IPS DF 6.9 (cell line): Measurements from ENCODE around the gene BCR.

Experiments
- DNase-seq: peaks from one replicate; pipeline ENCODE4 v3.0.0-alpha.2; 2013; ENCODE audit warnings: low read depth, low spot score
- H3K27ac ChIP-seq: one replicate; pipeline ENCODE4 v1.5.1; 2013; ENCODE audit warnings: low read length, control low read depth
- H3K27me3 ChIP-seq: 2 replicates; pipeline ENCODE4 v1.6.1; 2013; ENCODE audit warnings: mild to moderate bottlenecking, low read length; ENCODE audit not compliant: control insufficient read depth, insufficient read depth
- H3K36me3 ChIP-seq: 2 replicates; pipeline ENCODE4 v1.6.1; 2013; ENCODE audit warnings: low read length; ENCODE audit not compliant: control insufficient read depth, insufficient read depth
- H3K4me1 ChIP-seq: 2 replicates; pipeline ENCODE4 v1.6.1; 2013; ENCODE audit warnings: low read length; ENCODE audit not compliant: control insufficient read depth, insufficient read depth
- H3K4me3 ChIP-seq: 2 replicates; pipeline ENCODE4 v1.5.1; 2013; ENCODE audit warnings: mild to moderate bottlenecking, low read length
- H3K9me3 ChIP-seq: 2 replicates; pipeline ENCODE4 v1.6.1; 2013; ENCODE audit warnings: low read length, inconsistent platforms; ENCODE audit not compliant: control insufficient read depth, insufficient read depth
- WGBS: extraction: QIAGEN DNeasy Blood & Tissue Kit; methylation state at CpG from one replicate; pipeline ENCODE4 v1.1.7; 2013; ENCODE audit warnings: mixed read lengths, missing lambda C conversion rate; ENCODE audit not compliant: insufficient read length, insufficient coverage; 5-methylcytosine and 5-hydroxymethylcytosine counted together

Gene BCR

DNA sequence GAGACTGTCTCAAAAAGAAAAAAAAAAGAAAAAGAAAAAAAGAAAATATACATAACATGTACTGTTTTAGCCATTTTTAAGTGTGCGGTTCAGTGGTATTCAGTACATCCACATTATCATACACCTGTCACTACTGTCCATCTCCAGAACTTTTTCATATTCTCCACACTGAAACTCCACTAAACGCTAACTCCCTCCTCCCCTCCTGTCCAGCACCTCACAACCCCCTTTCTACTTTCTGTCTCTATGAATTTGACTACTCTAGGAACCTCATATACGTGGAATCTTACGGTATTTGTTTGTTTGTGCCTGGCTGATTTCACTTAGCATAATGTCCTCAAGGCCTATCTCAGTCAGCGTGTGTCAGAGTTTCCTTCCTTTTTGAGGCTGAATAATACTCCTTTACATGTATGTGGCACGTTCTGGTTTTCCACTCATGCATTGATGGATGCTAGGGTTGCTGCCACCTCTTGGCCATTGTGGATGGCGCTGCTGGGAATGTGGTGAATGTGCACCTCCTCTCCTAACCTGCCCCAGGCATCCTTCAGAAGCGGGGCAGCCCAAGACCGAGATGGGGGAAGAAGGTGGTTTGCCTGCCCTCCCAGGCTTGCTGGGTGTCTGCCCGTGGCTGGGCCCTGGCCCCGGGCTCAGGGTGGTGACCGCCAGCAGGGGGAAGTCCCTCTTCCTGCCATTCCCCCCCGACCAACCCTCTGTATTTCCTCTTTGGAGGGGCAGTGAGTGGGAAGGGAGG is 60.5 kb downstream of the BCR start:
- peaks cover 27% of the 10 kb centered on the region for H3K4me1 ChIP-seq
- no peak for DNase-seq
- no peak overlapping the region for H3K4me3 ChIP-seq
- H3K36me3 ChIP-seq = no peaks in the 10 kb centered on the region
- H3K27me3 ChIP-seq = no peaks in the 10 kb centered on the region
- WGBS = 100% methylated on average over 1 of the region's 13 CpGs
- peak overlapping the region; percentile 87 for H3K27ac ChIP-seq
- H3K9me3 ChIP-seq = no peaks in the 10 kb centered on the region

DNA sequence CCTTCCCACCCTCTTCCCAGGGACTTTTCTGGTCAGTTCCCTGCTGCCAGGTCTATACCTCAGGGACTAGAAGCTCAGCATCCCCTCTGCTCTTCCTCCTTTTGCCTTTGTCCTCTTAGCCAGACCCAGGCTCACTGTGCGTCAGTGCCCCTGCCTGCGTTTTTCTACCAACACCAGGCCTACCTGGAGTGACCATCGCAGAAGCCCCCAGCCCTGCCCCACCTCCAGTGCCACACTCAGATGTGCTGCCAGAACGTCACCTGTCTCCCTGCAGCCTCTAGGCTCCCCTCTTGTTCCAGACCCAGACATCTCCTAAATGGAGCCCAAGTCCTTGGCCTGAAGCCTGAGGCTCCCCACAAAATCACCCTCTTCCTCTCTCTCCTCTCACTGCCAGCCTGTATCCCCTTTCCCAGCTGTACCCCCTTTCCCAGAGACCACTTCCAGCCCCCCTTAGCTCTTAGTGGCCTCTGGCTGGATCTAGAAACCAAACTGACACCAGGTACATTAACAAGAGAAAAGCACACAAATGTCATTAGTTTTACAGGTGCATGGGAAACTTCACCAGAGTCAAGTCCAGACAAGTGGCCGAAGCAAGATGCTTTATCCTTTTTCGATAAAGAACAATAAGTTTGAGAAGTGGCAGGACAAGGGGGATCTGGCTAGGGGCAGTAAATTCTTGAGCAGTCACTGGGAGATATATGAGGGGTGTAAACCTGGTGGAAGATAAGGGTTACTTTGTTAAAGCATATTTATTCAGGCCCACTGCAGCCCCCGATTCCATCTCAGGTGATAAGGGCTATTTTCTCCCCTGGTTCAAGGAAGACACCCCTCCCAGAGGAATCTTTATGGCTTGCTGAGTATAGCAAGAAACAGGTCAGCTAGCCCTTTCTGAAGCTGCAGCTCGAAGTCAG is 61.5 kb downstream of the BCR start:
- Histone ChIP-seq H3K4me3 (no peak overlapping the region), H3K27ac (peak overlapping the region; percentile 87), H3K4me1 (peaks cover 27% of the 10 kb centered on the region), H3K36me3 (no peaks in the 10 kb centered on the region), H3K9me3 (no peaks in the 10 kb centered on the region), H3K27me3 (no peaks in the 10 kb centered on the region)
- no CpG with 5 or more reads among the region's 8 CpGs for WGBS
- DNase-seq = no peak

DNA sequence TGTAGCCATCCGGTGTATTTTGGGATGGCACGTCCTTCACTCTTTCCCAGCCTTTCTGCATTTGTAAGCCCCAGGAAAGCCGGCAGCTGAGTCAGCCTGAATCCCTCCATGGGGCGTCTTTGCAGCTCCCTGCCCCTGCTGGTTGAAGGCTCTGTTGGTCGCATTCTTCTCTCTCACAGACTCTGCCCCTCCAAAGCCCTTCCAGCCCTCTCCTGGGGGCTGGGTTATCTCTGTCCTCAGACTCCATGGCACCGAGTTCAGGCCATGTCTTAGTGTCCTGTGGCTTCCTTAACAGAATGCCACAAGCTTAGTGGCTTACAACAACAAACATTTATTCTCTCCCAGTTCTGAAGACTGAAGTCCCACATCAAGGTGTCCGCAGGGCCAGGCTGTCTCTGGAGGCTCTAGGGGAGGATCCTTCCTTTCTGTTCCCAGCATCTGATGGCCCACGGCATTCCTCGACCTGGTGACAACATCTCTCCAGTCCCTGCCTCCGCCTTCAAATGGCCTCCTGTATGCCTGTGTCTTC is 62.2 kb downstream of the BCR start:
- H3K36me3 ChIP-seq = no peaks in the 10 kb centered on the region; the same call in 1 of the 2 replicates
- no peaks in the 10 kb centered on the region for H3K9me3 ChIP-seq
- peaks cover 24% of the 10 kb centered on the region for H3K4me1 ChIP-seq
- no peaks in the 10 kb centered on the region for H3K27me3 ChIP-seq
- no CpG with 5 or more reads among the region's 10 CpGs for WGBS
- no peak overlapping the region; the same call in 1 of the 2 replicates for H3K4me3 ChIP-seq
- H3K27ac ChIP-seq = peak overlapping the region; percentile 61
- peak; percentile 85 for DNase-seq

- DNase-seq = peak; percentile 87
- Histone ChIP-seq H3K9me3 (no peaks in the 10 kb centered on the region), H3K4me3 (no peak overlapping the region; the same call in 1 of the 2 replicates), H3K27ac (peak overlapping the region; percentile 61), H3K27me3 (no peaks in the 10 kb centered on the region), H3K36me3 (no peaks in the 10 kb centered on the region; the same call in 1 of the 2 replicates), H3K4me1 (peaks cover 23% of the 10 kb centered on the region)
- WGBS = no CpG with 5 or more reads among the region's 8 CpGs
Measured at GRCh38 chr22:23243006-23243573, 62.8 kb downstream of the BCR start.

GRCh38 chr22:23243859-23244689 is 63.8 kb downstream of the BCR start:
- Histone ChIP-seq H3K36me3 (no peaks in the 10 kb centered on the region; the same call in 1 of the 2 replicates), H3K27ac (no peak overlapping the region), H3K9me3 (no peaks in the 10 kb centered on the region), H3K4me1 (peaks cover 25% of the 10 kb centered on the region), H3K27me3 (no peaks in the 10 kb centered on the region), H3K4me3 (no peak overlapping the region)
- no peak for DNase-seq
- no CpG with 5 or more reads among the region's 17 CpGs for WGBS

DNA sequence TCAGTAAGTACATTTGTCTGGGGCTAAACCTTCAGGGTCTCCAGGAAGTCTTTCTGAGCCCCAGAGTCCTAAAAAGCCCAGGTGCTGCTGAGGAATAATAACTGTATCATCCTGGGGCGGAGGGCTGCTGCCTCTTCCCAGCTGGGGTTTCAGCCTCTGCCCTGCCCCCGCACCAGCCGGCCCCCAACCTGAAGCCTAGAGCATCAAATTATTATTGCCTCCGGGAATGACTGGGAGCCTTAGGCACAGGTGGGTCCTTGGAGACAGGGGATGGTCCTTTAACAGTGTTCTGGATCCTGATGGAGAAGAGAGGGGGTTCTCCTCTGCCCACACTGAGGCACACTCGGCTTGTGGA is 64.4 kb downstream of the BCR start:
- no peaks in the 10 kb centered on the region; the same call in 1 of the 2 replicates for H3K36me3 ChIP-seq
- H3K27ac ChIP-seq = no peak overlapping the region
- no peaks in the 10 kb centered on the region for H3K27me3 ChIP-seq
- no peaks in the 10 kb centered on the region for H3K9me3 ChIP-seq
- no peak for DNase-seq
- H3K4me3 ChIP-seq = no peak overlapping the region
- WGBS = no CpG with 5 or more reads among the region's 5 CpGs
- peaks cover 26% of the 10 kb centered on the region for H3K4me1 ChIP-seq

- Histone ChIP-seq H3K36me3 (no peaks in the 10 kb centered on the region; the same call in 1 of the 2 replicates), H3K4me1 (peaks cover 28% of the 10 kb centered on the region), H3K27me3 (no peaks in the 10 kb centered on the region), H3K27ac (no peak overlapping the region), H3K4me3 (no peak overlapping the region), H3K9me3 (no peaks in the 10 kb centered on the region)
- no CpG with 5 or more reads among the region's 17 CpGs for WGBS
- DNase-seq = no peak
Measured at GRCh38 chr22:23245045-23245798, 64.9 kb downstream of the BCR start.

- Histone ChIP-seq H3K36me3 (no peaks in the 10 kb centered on the region; the same call in 1 of the 2 replicates), H3K4me1 (peaks cover 28% of the 10 kb centered on the region), H3K27me3 (no peaks in the 10 kb centered on the region), H3K9me3 (no peaks in the 10 kb centered on the region), H3K4me3 (no peak overlapping the region), H3K27ac (no peak overlapping the region)
- DNase-seq = no peak
- WGBS = no CpG with 5 or more reads among the region's 8 CpGs
Measured at GRCh38 chr22:23245799-23246136, 65.5 kb downstream of the BCR start.

DNA sequence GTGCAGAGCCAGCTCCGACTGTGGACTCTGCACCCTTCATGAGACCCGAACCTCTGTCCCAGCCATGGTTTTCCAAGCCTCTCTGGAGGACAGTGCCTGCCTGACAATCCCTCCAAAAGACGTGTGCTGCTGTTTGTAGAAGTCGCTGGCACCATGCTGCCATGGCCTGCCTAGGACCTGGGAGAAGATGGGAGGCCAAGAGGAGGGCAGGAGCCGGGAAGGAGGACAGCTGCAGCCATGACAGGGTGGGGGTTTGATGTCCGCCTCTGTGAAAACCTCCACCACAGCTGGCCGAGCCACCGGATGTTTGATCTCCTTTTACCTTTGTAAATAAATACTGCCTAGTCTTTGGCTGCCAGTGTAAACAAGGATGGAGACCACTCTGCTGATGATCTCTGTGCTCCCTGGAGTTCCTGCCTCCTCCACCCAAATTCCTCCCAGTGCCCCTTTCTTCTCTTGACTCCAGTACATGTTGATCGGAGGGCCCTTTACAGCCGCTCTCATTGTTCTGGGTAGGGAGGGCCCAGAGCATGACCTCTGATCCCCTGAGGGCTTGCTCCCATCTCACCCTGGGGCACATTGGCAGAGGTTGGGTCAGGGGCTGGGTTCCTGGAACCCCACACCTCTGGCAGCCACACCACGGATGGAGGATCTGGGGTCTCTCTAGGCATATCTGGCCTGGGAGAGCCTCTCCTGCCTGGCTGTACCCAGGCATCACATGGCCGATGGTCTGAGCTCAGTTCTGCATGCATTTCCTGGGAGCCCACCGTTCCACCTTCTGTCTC is 66.9 kb downstream of the BCR start:
- H3K36me3 ChIP-seq = no peaks in the 10 kb centered on the region; the same call in 1 of the 2 replicates
- H3K27me3 ChIP-seq = no peaks in the 10 kb centered on the region
- no peak overlapping the region for H3K4me3 ChIP-seq
- H3K4me1 ChIP-seq = peaks cover 27% of the 10 kb centered on the region
- H3K9me3 ChIP-seq = no peaks in the 10 kb centered on the region
- DNase-seq = no peak
- no peak overlapping the region for H3K27ac ChIP-seq
- no CpG with 5 or more reads among the region's 13 CpGs for WGBS
